GM12878 (cell line): Measurements from ENCODE around the gene COMMD10.

ENCODE experiments used
- BHLHE40 ChIP-seq, 2 experiments: fragments of 450-650 bp in 1 of 2; IDR thresholded peaks; 2 replicates each; pipeline ENCODE4 v1.6.1; 2011 to 2017; ENCODE audit warnings: low read depth in 2 of 2, borderline replicate concordance in 1 of 2, improper control_type of control experiment in 1 of 2, low read length in 1 of 2, mild to moderate bottlenecking in 1 of 2
- BMI1 ChIP-seq: fragments of 450-650 bp; IDR thresholded peaks from 2 replicates; pipeline ENCODE4 v1.6.1; 2016; ENCODE audit warnings: mild to moderate bottlenecking, moderate library complexity, borderline replicate concordance
- EP300 ChIP-seq, 2 experiments: fragments of 150-350 bp in 1 of 2; IDR thresholded peaks; 2 replicates each; pipeline ENCODE4 v1.6.1; 2011 to 2012; ENCODE audit warnings: low read depth in 2 of 2, low read length in 2 of 2, borderline replicate concordance in 1 of 2, improper control_type of control experiment in 1 of 2, inconsistent platforms in 1 of 2; ENCODE audit not compliant: control insufficient read depth in 1 of 2
- GABPA ChIP-seq: IDR thresholded peaks from 2 replicates; pipeline ENCODE4 v1.6.1; 2014; ENCODE audit warnings: antibody characterized with exemption, low read depth, mild to moderate bottlenecking, inconsistent platforms
- MXI1 ChIP-seq: fragments of 150-350 bp; IDR thresholded peaks from 2 replicates; pipeline ENCODE4 v1.6.1; 2011; ENCODE audit warnings: low read depth, mild to moderate bottlenecking, inconsistent platforms, low read length, improper control_type of control experiment
- NFIC ChIP-seq: IDR thresholded peaks from 2 replicates; pipeline ENCODE4 v1.6.1; 2012; ENCODE audit warnings: low read depth, mild to moderate bottlenecking, inconsistent platforms, low read length, moderate library complexity
- RAD51 ChIP-seq: fragments of 450-650 bp; IDR thresholded peaks from 2 replicates; pipeline ENCODE4 v1.6.1; 2016; ENCODE audit warnings: moderate library complexity, mild to moderate bottlenecking, inconsistent platforms
- RCOR1 ChIP-seq: conservative IDR thresholded peaks from 2 replicates; pipeline ENCODE4 v1.6.1; 2012; ENCODE audit warnings: low read depth, low read length, improper control_type of control experiment
- SMC3 ChIP-seq: IDR thresholded peaks from 2 replicates; pipeline ENCODE4 v1.6.1; 2011; ENCODE audit warnings: low read length, improper control_type of control experiment, borderline replicate concordance
- TARDBP ChIP-seq: IDR thresholded peaks from 2 replicates; pipeline ENCODE4 v1.6.1; 2016; ENCODE audit warnings: borderline replicate concordance
- YY1 ChIP-seq: IDR thresholded peaks from 2 replicates; pipeline ENCODE4 v1.6.1; 2011; ENCODE audit warnings: low read depth, mild to moderate bottlenecking, low read length
- TF ChIP-seq, protein P1 (sequence below), 3 experiments: IDR thresholded peaks in 2 of 3; conservative IDR thresholded peaks in 1 of 3; 2 replicates each; pipeline ENCODE4 v1.5.1; 2011; ENCODE audit warnings: low read depth in 3 of 3, low read length in 3 of 3, mild to moderate bottlenecking in 3 of 3, control low read depth in 2 of 3, moderate library complexity in 2 of 3, inconsistent platforms in 1 of 3, mixed read lengths in 1 of 3; ENCODE audit not compliant: control insufficient read depth in 2 of 3, insufficient read depth in 1 of 3; ENCODE audit errors: extremely low read depth in 1 of 3

DNA sequence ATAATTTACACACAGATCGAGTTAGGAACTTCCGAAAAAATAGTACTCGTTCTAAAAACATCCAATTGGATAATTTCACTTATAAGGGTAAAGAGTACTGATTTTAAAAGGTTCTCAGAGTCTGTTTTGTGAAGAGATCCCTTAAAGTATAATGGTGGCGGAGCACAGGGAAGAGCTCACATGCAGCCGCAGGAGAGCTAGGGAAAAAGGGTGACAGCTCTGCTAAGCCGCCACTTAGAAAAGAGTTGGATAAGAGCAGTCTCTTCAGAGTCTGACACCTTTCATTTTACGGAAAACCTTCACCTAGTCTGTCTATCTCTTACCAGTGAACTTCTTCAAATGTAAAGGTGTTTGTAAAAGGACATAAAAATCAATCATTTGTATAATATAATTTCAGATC is 149.9 kb downstream of the COMMD10 start:
- TF ChIP-seq, protein P1, sequence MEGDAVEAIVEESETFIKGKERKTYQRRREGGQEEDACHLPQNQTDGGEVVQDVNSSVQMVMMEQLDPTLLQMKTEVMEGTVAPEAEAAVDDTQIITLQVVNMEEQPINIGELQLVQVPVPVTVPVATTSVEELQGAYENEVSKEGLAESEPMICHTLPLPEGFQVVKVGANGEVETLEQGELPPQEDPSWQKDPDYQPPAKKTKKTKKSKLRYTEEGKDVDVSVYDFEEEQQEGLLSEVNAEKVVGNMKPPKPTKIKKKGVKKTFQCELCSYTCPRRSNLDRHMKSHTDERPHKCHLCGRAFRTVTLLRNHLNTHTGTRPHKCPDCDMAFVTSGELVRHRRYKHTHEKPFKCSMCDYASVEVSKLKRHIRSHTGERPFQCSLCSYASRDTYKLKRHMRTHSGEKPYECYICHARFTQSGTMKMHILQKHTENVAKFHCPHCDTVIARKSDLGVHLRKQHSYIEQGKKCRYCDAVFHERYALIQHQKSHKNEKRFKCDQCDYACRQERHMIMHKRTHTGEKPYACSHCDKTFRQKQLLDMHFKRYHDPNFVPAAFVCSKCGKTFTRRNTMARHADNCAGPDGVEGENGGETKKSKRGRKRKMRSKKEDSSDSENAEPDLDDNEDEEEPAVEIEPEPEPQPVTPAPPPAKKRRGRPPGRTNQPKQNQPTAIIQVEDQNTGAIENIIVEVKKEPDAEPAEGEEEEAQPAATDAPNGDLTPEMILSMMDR (IDR thresholded peaks at IDR 0.05 in 2 of 3, conservative IDR thresholded peaks at IDR 0.05 in 1 of 3; ENCODE audit: control insufficient read depth in 2 of 3, extremely low read depth in 1 of 3, insufficient read depth in 1 of 3, low read depth in 3 of 3, low read length in 3 of 3): no peak
- TF ChIP-seq GABPA (no peak), RAD51 (no peak), TARDBP (no peak), YY1 (no peak), MXI1 (no peak), EP300 (IDR thresholded peaks at IDR 0.05; ENCODE audit: borderline replicate concordance in 1 of 2, control insufficient read depth in 1 of 2, low read depth in 2 of 2, low read length in 2 of 2) (no peak), RCOR1 (no peak), BMI1 (no peak), NFIC (no peak), SMC3 (no peak), BHLHE40 (IDR thresholded peaks at IDR 0.05; ENCODE audit: borderline replicate concordance in 1 of 2, low read depth in 2 of 2, low read length in 1 of 2) (no peak)
